IPS-NIHi7 (cell line): ENCODE results near the gene EXOC4.

Source experiments
- DNase-seq: peaks from one replicate; pipeline ENCODE4 v3.0.0; 2012; ENCODE audit warnings: mixed read lengths; ENCODE audit errors: extremely low spot score

EXOC4 gene

GRCh38 chr7:133827707-133828623 lies 575.1 kb downstream of the EXOC4 start:
- no peak for DNase-seq

- DNase-seq = no peak
Measured at GRCh38 chr7:133828906-133829305, 576.0 kb downstream of the EXOC4 start.

- DNase-seq = no peak
Measured at GRCh38 chr7:133829336-133829897, 576.5 kb downstream of the EXOC4 start.

- no peak for DNase-seq
Measured at GRCh38 chr7:133830081-133830480, 577.2 kb downstream of the EXOC4 start.

- no peak for DNase-seq
Measured at GRCh38 chr7:133836666-133837065, 583.8 kb downstream of the EXOC4 start.

- no peak for DNase-seq
Measured at GRCh38 chr7:133837224-133837623, 584.3 kb downstream of the EXOC4 start.

GRCh38 chr7:133839121-133839520 lies 586.2 kb downstream of the EXOC4 start:
- DNase-seq = no peak

GRCh38 chr7:133843341-133843740 lies 590.5 kb downstream of the EXOC4 start:
- DNase-seq = no peak

- DNase-seq = no peak
Measured at GRCh38 chr7:133845005-133845404, 592.1 kb downstream of the EXOC4 start.

- DNase-seq = no peak
Measured at GRCh38 chr7:133846203-133846945, 593.5 kb downstream of the EXOC4 start.

- no peak for DNase-seq
Measured at GRCh38 chr7:133850497-133851280, 597.8 kb downstream of the EXOC4 start.

- DNase-seq = no peak
Measured at GRCh38 chr7:133851411-133851810, 598.5 kb downstream of the EXOC4 start.

- DNase-seq = peak; percentile 59
Measured at GRCh38 chr7:133853706-133854276, 600.9 kb downstream of the EXOC4 start.

GRCh38 chr7:133854739-133855138 lies 601.9 kb downstream of the EXOC4 start:
- no peak for DNase-seq

GRCh38 chr7:133857376-133858119 lies 604.7 kb downstream of the EXOC4 start:
- DNase-seq = no peak

GRCh38 chr7:133858311-133858710 lies 605.4 kb downstream of the EXOC4 start:
- DNase-seq = no peak

- DNase-seq = peak; percentile 23
Measured at GRCh38 chr7:133859231-133859630, 606.4 kb downstream of the EXOC4 start.

GRCh38 chr7:133859871-133860450 lies 607.1 kb downstream of the EXOC4 start:
- no peak for DNase-seq

GRCh38 chr7:133860628-133861335 lies 607.9 kb downstream of the EXOC4 start:
- no peak for DNase-seq

GRCh38 chr7:133861876-133862275 lies 609.0 kb downstream of the EXOC4 start:
- DNase-seq = no peak
